DMS153 (cell line): ENCODE data around the gene PLEKHB1.
A peak's percentile ranks its signal among the peaks of the same experiment; 100 is the strongest.

Source experiments
- DNase-seq: peaks from one replicate; lab custom pipeline; 2025; lab: John Stamatoyannopoulos, UW

Gene PLEKHB1, protein sequence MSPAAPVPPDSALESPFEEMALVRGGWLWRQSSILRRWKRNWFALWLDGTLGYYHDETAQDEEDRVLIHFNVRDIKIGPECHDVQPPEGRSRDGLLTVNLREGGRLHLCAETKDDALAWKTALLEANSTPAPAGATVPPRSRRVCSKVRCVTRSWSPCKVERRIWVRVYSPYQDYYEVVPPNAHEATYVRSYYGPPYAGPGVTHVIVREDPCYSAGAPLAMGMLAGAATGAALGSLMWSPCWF

GRCh38 chr11:73645972-73646631 lies at the start of gene PLEKHB1:
Gene PLEKHB1, plus strand, starts transcription at chr11:73646581. Its CDS starts 28 bp downstream, at chr11:73646609.
- no peak for DNase-seq

DNA sequence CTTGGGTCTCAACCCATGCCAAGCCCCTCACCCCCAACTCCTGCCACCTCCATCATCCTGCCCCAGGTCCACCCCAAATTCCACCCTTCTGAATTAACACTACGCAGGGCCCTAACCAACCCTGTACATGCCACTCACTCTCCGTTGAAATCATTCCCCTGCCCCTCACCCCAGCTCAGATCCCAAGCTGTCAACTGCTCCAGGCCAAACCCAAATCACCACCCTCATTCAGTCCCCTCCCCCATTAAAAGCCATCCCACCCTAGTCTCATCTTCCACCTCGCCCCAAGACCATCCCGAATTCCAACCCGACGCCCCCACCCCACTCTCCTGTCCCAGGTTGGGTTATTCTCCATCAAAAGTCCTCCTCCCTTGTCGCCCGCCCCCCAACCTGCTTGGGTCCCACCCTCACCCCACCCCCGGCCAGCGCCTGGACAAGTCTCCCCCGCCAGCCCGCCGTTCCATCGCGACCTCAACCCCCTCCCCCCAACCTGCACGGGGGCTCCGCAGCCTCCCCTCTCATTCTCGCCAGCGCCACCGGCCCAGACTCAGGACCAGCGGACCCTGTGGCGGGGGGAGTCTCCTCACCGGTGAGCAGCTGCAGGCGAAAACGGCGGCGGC lies 48.9 kb upstream of the PLEKHB1 start:
- DNase-seq, result no peak

GRCh38 chr11:73597956-73598718 lies 48.2 kb upstream of the PLEKHB1 start, which contains the start of gene FAM168A:
Gene FAM168A, minus strand, starts transcription at chr11:73598112. Its CDS starts 129,638 bp downstream, at chr11:73468474.
- DNase-seq, result peak; percentile 95

- DNase-seq, result no peak
These were observed 47.5 kb upstream of the PLEKHB1 start for GRCh38 chr11:73598719-73599379.

DNA sequence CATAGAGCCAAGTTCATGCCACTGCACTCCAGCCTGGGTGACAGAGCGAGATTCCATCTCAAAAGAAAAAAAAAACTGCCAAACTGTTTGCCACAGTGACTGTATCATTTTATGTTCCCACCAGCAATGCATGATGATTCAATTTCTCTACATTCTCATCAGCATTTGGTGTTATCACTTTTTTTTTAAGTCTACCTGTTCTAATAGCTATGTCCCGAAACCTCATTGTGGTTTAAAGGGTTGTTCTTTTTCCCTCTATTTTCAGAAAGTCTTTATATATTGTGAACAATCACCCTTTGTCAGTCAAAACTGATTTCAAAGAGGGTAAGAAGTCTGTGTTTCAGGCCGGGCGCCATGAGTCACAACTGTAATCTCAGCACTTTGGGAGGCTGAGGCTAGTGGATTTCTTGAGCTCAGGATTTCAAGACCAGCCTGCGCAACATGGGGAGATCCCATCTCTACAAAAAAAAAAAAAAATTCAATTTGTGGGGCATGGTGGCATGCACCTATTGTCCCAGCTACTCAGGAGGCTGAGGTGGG lies 33.7 kb upstream of the PLEKHB1 start:
- DNase-seq, result no peak

DNA sequence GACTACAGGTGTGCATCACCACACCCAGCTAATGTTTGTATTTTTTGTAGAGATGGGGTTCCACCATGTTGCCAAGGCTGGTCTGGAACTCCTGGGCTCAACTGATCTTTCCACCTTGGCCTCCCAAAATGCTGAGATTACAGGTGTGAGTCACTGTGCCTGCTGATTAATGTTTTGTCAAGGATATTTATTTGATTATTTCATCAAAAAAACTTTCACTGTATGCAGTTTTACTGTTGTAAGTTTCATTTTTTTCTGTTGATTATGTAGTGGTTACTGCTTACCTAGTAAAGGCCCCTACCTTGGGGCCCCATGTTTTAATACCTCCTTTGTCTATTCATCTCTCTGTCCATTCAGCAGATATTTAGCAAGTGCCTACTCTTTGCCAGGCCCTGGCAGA lies 31.8 kb upstream of the PLEKHB1 start:
- DNase-seq, result no peak

DNA sequence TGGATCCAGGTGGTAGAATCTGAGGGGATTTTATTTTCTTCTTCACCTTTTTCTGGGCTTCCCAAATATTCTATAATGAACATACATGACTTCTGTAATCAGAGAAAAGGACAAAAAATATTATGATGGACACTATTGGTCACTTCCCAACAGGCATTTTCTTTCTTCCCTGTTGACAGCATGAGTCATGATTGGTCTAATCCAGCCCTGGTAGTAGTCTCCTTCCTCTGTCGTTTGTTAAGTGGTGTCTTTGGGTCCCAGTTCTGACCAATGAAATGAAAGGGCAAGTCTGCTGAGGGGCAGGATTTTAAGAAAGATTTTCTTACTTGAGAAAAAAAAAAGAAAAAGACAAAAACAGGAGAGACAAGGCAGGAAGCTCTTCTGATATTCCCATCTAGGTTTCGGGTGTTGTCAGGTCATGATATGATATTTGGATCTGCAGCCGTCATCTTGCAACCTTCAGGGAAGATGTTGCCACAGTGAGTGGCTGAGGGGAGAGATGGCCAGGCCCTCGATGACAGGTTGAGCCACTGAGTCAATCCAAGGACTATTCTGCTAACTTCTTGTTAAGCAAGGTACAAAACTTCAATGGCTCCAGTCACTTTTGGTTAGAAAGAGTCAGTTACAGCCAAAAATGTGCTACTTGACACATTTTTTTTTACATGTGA lies 23.3 kb upstream of the PLEKHB1 start:
- no peak for DNase-seq

- no peak for DNase-seq
These were observed 22.7 kb upstream of the PLEKHB1 start for GRCh38 chr11:73623686-73624085.

GRCh38 chr11:73625696-73626318 lies 20.6 kb upstream of the PLEKHB1 start:
- peak; percentile 74 for DNase-seq

- DNase-seq, result no peak
These were observed 16.5 kb upstream of the PLEKHB1 start for GRCh38 chr11:73629907-73630306.

DNA sequence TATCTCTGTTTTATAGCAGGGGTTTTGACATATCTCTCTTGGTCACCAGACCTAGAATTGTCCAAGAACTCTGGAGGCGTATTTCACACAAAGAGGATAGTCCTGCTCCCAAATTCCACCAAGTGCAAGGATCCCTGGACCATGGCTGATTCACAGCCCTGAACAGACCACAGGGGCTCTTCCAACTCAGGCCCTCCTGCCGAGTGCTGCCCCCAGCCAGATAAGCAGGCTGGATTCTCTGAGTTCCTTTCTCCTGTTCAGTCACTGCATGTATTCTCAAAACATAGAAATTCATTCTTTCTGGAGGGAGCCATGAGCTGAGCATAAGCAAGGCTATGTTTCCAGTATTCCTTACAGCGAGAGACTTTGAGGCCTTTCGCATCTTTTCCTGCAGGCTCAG lies 13.4 kb upstream of the PLEKHB1 start:
- DNase-seq, result no peak

- no peak for DNase-seq
These were observed 12.4 kb upstream of the PLEKHB1 start for GRCh38 chr11:73633999-73634398.

GRCh38 chr11:73635721-73636120 lies 10.7 kb upstream of the PLEKHB1 start:
- DNase-seq, result no peak

DNA sequence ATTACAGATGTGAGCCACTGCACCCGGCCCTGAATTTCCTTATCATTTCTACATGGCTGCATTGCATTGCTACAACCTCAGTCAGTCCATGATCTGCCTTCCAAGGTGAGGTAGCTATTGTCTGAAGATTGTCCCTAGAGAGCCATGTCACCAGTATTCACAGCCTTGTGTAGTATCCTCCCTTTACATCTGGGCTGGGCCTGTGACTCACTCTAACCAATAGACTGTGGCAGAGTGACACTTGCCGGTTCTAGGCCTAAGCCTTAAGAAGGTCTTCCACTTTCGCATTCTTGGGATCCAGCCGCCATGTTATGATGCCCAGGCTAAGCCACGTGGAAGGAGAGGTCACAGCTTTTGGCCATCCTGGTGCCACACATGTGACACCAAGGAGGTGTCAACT lies 10.1 kb upstream of the PLEKHB1 start:
- no peak for DNase-seq

GRCh38 chr11:73637012-73637411 lies 9.4 kb upstream of the PLEKHB1 start:
- DNase-seq, result no peak

DNA sequence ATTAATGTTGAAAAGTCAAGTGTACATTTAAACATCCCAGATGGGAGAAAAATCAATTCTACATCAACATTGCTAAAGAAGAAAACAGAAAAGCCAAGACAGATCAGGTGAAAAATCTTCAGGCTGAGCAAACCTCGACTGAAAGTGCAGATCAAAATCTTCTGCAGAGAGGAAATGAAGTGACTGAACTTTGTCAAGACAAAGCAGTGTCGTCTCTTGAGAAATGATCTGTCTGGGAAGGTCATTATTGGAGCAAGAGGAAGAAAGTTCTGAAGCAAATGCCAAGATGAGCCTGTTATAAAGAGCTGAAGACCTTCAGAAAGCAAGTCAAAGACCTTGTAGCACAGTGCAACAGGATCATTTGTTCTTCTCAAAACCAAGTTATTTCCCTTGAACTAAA lies 5.8 kb upstream of the PLEKHB1 start:
- DNase-seq, result no peak

DNA sequence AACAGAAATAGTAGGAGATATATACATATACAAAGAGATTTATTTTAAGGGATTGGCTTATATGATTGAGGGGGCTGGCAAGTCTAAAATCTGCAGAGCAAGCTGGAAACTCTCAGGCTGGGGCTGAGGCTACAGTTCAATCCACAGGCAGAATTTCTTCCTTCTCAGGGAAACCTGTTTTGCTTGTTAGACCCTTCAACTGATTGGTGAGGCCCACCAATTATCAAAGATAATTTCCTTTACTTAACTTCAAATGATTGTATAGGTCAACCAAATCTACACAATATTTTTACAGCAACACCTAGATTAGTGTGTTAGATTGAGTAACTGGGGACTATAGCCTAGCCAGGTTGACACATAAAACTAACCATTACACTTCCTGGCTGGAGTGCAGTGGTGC lies 4.7 kb upstream of the PLEKHB1 start:
- DNase-seq, result no peak

DNA sequence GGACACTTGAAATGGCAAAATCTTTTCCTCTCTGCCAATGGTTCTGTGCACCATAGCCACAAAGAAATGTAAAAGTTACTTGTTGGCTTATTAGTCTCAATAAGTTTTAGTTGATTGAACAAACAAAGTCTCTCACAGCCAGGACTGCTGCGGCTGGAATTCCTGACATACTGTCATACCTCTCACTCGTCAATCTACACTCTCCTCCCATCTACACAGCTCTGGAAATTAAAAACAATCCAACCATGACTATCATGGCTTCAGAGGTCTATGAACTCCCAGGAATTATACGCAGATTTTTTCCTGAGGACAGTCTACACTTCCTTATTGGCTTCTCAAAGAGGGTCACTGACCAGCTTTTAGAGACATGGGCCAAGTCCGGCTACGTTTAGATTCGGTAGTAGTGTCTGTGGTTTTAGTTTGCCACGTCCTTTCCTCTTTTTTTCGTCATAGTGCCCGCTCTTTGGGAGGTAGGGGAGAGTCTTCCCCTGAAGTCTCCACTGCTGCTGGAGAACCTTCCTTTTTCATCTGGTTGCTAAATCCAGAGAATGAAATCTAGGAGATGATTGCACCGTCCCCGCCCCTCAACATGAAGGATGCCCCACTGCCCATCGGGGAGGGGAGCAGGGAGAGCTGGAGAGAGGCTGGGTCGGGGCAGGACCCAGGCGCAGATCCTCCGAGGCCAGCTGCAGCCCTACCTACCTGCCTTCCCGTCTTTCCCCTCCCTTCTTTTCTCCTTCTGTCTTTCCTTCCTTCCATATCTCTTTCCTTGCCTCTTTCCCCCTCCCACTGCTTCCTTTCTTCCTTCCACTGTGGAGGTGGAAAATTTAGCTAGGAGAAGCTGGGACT lies 1.0 kb upstream of the PLEKHB1 start:
- no peak for DNase-seq

GRCh38 chr11:73647459-73648100 lies 1.2 kb downstream of the PLEKHB1 start:
- DNase-seq, result peak; percentile 95
